Stimulated activated CD4-positive, alpha-beta T cell treated with anti-CD3 and anti-CD28 coated beads, TNF-alpha, amount 100 ng/mL, for 24 hours (primary cell): ENCODE measurements around the gene C1QL4.
"Not testable (repeated sequence)": the region's sequence is repeated elsewhere in the genome, so short reads cannot be mapped to it uniquely, and the experiment has no call there.

Source experiments
- DNase-seq, 3 experiments: peaks; one replicate each; pipeline ENCODE4 v3.0.0-alpha.2; 2020; ENCODE audit warnings: low read depth in 3 of 3

C1QL4 gene

DNA sequence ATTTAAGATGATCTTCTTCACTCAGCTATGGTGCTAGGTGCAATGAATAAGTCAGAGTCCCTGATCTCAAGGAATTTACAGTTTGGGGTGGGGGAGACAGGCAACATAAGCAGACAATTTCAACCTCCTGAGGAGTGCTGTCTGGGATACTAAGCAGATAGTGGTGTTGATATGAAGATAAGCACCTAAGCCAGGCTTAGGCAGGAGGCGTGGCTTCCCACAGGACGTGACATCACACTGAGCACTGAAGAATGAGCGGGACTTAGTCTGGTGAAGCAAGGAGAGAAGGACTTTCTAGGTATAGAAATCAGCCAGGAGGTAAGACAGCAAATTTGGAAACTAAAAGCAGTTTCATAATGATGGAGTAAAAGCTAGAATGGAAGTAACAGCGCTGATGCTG lies 35.2 kb downstream of the C1QL4 start:
- peak in 1 of 3 experiments; percentile 56 for DNase-seq

DNA sequence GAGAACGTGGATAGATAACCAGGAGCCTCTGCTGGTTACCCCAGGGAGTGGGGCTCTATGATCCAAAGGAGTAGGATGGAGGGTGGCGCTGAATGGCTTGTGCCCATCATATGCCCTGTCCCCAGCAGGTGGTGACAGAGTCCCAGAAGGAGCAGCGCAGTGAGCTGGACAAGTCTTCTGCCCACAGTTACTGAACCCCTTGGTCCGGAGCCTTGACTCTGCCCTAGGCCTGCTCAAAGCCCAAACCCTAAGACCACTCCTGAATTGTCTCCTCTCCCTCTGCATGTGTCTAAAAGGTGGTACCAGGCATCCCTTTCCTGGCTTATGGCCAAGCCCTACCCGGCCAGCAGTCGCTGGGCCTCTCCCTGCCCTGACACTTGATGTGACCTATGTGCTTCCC lies 38.8 kb downstream of the C1QL4 start:
- DNase-seq = no peak

DNA sequence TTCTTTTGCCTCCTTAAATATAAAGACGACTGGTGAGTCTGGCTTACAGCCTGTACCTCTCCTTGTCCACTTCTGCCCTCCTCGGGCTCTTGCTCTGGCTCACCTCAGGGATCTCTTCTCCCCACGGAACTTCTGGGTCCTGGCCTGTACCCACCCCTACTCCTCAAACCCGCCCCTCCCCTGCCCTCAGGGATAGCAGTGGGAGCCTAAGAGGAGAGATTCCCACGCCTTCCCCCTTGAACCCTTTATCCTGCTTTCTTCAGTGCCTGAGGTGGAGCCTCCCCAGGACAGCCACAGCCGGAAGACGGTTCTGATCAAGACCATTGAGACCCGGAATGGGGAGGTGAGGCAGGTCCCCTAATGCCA lies 39.3 kb downstream of the C1QL4 start:
- DNase-seq = no peak

DNA sequence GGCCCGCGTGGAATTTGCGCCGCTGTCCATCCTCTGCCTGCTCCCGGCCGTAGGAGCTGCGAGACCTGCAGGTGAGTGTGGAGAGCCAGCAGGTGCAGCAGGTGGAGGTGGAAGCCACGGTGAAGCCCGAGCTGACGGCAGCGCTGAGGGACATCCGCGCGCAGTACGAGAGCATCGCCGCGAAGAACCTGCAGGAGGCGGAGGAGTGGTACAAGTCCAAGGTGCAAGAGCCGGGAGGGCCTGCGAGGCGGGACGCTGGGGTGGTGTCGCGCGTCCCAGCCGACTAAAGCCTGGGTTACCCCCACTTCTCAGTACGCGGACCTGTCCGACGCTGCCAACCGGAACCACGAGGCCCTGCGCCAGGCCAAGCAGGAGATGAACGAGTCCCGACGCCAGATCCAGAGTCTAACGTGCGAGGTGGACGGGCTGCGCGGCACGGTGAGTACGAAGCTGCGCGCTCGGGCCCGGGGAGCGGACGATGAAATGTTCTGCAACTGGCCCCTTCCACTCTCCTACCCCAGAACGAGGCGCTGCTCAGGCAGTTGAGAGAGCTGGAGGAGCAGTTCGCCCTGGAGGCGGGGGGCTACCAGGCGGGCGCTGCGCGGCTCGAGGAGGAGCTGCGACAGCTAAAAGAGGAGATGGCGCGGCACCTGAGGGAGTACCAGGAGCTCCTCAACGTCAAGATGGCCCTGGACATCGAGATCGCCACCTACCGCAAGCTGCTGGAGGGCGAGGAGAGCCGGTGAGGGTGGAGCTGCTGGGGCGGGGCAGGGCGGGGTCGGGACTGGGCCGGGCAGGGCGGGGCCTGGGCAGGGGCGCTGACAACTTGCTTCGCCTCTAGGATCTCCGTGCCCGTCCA lies 39.9 kb downstream of the C1QL4 start:
- DNase-seq = peak in 1 of 3 experiments; percentile 50

DNA sequence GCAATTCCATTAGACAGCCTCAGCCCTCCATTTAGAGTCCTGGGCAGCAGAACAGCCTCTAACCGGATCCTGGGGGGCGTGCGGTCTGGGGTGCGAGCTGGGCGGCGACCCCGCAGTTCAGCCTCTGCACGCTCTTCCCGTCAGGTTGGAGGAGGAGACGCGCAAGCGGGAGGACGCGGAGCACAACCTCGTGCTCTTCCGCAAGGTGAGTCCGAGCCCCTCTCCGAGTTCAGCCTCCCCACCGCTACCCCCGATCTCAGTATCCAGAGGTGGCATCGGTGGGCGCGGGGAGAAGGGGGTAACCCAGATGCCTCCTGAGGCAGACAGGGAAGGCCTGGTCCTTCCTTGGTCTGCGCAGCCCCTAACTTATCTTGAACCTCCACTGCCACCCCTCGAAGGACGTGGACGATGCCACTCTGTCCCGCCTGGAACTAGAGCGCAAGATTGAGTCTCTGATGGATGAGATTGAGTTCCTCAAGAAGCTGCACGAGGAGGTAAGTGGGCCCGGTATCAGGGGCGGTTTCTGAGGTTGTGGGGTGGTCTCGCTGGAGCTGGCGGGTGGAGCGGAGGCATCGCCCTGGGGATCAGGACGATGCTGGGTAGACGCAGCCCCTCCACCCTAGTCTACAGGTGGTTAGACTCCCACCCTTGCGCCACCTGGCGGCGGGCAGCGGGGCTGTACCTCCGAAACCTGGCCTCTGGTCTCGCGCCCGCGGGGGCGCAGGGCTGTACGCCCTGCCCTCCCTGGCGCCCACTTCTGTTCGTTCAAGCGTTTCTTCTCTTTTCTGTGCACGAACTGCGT lies 40.8 kb downstream of the C1QL4 start:
- DNase-seq = peak in 2 of 3 experiments; percentile 24 to 67

DNA sequence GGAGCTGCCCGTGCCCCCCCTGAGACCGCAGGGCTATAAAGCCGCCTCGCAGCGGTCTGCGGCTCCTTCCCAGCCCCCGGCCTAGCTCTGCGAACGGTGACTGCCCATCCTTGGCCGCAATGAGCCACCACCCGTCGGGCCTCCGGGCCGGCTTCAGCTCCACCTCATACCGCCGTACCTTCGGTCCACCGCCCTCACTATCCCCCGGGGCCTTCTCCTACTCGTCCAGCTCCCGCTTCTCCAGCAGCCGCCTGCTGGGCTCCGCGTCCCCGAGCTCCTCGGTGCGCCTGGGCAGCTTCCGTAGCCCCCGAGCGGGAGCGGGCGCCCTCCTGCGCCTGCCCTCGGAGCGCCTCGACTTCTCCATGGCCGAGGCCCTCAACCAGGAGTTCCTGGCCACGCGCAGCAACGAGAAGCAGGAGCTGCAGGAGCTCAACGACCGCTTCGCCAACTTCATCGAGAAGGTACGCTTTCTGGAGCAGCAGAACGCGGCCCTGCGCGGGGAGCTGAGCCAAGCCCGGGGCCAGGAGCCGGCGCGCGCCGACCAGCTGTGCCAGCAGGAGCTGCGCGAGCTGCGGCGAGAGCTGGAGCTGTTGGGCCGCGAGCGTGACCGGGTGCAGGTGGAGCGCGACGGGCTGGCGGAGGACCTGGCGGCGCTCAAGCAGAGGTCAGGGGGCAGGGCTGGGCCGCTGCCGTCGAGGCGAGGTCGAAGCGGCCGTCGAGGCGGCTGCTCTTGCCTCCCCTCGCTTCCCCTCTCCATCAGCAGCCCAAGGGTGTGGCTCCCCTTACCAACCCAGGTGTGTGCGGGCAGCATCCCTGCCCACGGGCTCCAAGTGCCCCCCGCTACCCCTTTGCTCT lies 41.7 kb downstream of the C1QL4 start, which contains the start of gene PRPH:
Gene PRPH, plus strand, starts transcription at position 66 of the 855 bp plus-strand sequence. Its CDS starts 54 bp downstream, at position 120.
- no peak for DNase-seq

DNA sequence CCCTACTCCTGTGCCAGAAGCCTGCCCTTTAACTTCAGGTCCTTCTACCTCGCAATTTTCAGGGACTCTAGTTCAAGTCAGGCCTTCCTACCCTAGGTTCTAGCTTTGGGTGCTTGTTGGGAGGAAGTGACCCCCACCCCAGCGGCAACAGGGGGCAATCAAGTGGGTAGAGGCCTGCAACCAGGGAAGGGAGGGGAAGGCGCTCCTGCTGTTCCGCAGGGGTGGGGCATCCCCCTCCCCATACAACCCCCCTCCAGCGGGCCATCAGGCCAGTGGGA lies 42.2 kb downstream of the C1QL4 start:
- no peak for DNase-seq

DNA sequence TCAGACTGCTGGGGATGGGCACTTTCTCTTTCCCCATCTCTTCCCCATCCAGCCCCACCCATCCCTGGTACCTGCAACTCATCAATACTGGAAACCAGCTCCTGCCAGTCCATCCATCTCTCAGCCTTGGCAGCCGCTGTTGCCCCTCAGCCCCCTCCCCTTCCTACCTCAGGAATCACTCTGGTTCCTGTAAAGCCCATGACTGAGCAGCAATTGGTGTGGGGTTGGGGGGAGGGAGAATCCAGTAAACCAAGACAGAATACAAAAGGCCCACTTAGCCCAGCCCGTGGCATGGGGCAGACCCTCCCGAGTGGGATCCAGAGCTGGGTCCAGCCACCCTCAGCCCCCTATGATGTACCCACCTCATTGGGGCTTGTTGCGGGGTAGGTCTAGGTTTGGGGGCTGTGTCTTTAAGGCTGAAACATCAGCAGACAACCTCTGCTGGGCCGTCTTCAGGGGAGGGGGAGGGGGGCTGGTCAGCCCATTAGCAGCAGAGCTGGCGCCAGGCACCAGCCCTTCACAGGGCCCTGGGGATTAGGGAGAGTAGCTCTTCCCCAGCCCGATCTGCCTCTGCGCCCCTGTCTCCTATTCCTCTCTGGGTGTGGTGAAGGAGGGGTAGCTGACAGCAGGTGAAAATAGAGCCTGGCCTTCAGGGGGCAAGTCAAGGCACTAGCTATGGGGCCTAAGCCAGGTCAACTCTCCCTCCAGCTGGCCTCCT lies 42.7 kb downstream of the C1QL4 start:
- DNase-seq = no peak

DNA sequence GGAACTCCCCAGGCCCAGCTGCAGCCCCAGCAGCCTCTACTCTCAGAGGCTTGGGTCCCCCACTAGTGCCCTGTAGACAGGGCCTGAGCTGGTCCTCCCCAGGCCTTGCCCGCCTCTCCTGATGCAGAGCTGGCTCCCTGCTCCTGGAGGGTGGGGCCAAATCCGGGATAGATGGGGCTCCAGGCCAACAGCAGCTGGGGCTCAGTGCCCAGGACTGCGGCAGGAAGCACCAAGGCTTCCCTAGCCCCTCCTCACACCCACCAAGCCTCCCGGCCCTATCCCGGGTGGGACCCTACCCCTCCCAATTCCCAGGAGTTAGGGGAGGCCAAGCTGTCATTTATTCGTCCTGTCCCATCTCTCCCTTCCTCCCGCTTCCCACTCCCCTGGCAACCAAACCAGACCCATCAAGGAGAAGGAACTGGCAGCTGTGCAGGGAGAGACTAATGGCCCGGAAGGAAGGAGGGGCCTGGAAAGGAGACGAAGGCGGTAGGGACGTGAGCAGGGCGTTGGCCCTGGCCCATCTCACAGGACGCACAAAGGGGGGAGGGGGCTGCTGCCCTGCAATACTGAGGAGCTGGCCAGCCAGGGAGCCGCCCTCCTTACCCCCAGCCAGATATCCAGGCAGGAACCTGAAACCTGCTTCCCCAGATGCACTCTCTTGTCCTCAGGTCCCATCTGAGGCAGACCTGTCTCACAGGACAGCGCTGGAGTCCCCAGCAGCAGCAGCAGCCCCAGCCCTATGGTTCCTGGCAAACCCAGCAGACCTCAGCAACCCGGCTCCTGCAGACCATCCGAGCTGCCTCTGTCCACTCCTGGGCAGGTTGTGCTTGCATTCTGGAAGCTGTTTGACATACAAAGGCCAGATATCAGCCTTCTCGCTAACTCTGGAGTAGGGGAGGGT lies 43.7 kb downstream of the C1QL4 start:
- no peak for DNase-seq

DNA sequence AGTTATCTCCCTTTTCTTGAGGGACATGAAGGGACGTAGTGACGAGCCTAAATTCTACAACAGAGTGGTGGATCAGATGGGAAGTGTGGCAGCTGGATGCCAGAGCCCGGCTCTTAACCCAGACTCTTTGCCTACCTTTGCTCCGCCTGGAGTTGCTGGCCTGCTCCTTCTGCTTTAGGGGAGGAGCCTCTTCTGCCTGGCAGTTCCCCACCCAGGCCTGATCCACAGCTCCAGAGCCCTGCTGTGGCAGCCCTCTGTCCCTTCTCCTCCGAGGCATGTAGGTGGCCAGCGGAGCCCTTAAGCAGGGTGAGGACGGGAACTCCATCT lies 44.3 kb downstream of the C1QL4 start:
- no peak for DNase-seq

DNA sequence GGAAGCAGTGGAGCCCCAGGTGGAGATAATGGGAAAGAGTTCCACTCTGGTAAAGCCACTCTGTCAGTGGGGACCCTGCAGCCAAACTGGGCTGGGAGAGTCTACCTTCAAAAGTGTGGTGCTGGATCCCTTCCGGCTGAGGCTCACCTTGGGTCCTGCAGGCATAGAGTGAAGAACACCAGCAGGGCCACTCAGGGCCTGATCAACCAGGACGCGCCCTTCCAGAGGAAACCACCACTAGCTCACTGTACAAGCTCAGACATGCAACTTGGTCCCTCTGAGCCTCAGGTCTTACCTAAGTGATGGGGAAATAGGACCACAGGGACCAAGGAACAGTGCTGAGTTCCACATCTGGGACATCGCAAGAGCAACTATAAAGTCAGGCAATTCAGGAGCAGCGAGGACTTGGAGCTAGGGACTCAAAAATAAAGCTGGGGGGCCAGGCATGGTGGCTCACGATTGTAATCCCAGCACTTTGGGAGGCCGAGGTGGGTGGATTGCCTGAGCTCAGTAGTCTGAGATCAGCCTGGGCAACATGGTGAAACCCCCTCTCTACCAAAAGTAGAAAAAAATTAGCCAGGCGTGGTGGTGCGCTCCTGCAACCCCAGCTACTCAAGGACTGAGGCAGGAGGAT lies 47.9 kb downstream of the C1QL4 start:
- no peak for DNase-seq

DNA sequence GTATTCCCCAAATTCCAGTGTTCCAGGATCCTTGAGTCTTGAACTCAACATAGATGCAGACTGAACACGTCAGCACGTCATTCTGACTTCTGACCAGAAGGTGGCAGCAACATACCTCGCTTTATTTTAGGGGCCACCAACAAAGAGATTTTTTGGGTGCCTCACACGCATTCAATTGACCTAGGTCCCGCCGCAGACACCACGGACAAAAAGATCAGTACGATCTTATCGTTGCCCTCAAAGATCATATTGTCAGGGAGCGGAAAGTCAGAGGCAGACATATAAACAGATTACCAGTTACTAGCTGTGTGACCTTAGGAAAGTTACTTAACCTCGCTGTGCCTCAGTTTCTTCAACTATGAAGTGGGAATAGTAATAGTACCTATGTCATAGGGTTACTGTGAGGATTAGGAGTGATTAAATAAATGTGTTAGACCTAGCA lies 48.6 kb downstream of the C1QL4 start:
- peak in 2 of 3 experiments; percentile 54 to 65 for DNase-seq

DNA sequence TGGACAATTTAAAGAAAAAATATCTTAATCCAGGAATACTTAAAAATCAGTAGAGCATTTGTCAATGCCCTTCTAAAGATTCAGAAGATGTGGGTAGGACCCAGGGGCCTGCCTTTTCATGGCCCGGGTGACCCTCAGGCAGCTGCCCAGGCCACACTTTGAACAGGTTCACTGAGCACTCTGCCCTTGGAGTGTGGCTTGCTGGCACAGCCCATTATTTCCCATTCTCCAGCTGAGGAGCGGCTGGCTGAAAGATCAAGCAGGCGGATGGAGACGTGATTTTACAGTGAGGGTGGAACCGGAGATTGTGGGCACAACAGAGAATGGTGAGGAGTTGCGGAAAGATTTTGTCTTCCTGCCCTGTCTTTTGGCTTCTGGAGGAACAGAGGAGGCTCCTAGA lies 49.1 kb downstream of the C1QL4 start:
- DNase-seq = no peak

DNA sequence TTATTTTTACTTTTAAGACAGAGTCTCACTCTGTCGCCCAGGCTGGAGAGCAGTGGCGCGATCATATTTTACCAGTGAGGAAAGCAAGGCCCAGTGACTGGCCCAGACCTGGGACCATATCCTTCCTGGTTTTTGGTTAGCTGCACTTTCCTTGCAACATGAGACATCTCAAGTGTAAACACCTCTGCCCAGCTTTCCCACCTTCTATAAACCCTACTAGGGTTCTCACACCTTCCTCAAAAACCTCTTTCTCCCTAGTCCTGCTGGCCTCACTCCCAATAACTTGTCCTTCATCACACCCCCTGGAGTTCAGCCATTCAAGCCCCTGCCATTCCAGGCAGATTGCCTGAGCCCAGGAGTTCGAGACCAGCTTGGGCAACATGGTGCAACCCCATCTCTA lies 52.3 kb downstream of the C1QL4 start:
- no peak for DNase-seq

DNA sequence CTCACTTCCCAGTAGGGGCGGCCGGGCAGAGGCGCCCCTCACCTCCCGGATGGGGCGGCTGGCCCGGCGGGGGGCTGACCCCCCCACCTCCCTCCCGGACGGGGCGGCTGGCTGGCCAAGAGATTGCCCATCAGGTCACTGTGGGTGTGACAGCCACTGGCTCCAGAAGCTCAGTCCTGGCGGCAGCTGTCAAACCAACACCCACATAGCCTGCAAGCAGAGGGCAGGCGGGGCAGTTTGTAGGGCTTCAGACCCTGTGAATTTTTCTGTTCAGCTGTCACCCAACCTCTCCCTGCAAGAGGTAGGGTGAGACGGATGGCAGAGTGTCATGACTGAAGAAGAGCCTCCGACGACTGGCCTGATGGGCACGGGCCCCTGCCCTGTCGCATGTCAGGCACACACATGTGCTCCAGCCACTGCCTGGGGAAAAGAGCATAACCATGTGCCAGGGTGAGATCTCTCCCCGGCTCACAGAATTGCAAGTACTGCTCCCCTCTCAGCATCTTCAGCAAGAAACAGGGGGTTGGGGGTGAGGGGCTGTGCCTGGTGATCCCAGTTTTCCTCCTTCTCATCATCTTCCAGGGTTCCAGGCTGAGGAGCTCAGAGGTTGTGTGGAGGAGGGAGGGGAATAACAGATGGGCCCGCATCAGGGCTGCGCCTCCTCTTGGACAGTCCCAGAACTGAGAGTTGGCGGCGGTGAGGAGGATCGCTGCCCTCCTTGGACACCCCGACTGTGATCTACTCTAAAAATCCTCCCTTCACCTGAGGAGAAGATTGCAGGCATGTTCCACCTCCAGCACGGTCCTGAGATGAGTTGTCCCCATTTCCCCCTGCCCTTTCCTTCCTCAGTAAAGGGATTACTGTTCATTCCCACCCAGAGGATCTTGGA lies 53.2 kb downstream of the C1QL4 start:
- no peak for DNase-seq

DNA sequence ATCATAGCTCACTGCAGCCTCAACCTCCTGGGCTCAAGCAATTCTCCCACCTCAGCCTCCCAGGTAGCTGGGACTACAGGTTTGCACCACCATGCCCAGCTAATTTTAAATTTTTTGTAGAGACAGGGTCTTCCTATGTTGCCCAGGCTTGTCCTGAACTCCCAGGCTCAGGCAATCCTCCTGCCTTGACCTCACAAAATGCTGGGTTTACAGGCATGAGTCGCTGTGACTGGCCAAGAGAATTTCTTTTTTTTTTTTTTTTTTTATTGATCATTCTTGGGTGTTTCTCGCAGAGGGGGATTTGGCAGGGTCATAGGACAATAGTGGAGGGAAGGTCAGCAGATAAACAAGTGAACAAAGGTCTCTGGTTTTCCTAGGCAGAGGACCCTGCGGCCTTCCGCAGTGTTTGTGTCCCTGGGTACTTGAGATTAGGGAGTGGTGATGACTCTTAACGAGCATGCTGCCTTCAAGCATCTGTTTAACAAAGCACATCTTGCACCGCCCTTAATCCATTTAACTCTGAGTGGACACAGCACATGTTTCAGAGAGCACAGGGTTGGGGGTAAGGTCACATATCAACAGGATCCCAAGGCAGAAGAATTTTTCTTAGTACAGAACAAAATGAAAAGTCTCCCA lies 54.1 kb downstream of the C1QL4 start:
- not testable (repeated sequence) for DNase-seq
